MCF 10A (cell line): ENCODE data around the gene ABO. TPM values are rescaled to one million over a fixed set of nuclear protein-coding genes. Genes with fewer than 3 reads are reported as not detected.

ENCODE experiments used
- BruUV-seq: library from RNA; stranded (reverse); fragments of 400-500 nt; replicated peaks from 2 replicates; lab custom pipeline; 2021; lab: Mats Ljungman, UMichigan
- CTCF ChIA-PET: fragments of 300-600 bp; sonication (Branson Sonifier 250); formaldehyde crosslinking; extraction: SDS; loops from one replicate; lab custom pipeline; 2021; ENCODE audit warnings: antibody characterized with exemption, inconsistent platforms; lab: Yijun Ruan, JAX
- POLR2A ChIA-PET: fragments of 300-600, 350-650 bp; sonication (Branson Sonifier 250); formaldehyde crosslinking; extraction: SDS; loops from one replicate; lab custom pipeline; 2020; ENCODE audit warnings: antibody characterized with exemption, inconsistent platforms; lab: Yijun Ruan, JAX
- DNase-seq: peaks from one replicate; pipeline ENCODE4 v3.0.0-alpha.2; 2018; ENCODE audit not compliant: unreplicated experiment
- H3K27ac Mint-ChIP-seq: one replicate; pipeline ENCODE4 v1.8.0; 2022; ENCODE audit warnings: mild to moderate bottlenecking, low read depth, mixed read lengths; ENCODE audit not compliant: unreplicated experiment
- H3K27me3 Mint-ChIP-seq: one replicate; pipeline ENCODE4 v1.8.0; 2022; ENCODE audit warnings: mixed read lengths; ENCODE audit not compliant: insufficient read depth, unreplicated experiment
- H3K36me3 Mint-ChIP-seq: one replicate; pipeline ENCODE4 v1.8.0; 2022; ENCODE audit warnings: mild to moderate bottlenecking, moderate library complexity, mixed read lengths; ENCODE audit not compliant: insufficient read depth, unreplicated experiment
- H3K4me1 Mint-ChIP-seq: one replicate; pipeline ENCODE4 v1.8.0; 2022; ENCODE audit warnings: mixed read lengths; ENCODE audit not compliant: insufficient read depth, unreplicated experiment
- H3K4me3 Mint-ChIP-seq: one replicate; pipeline ENCODE4 v1.8.0; 2022; ENCODE audit warnings: mild to moderate bottlenecking, moderate library complexity, mixed read lengths; ENCODE audit not compliant: unreplicated experiment
- H3K9me3 Mint-ChIP-seq: one replicate; pipeline ENCODE4 v1.8.0; 2022; ENCODE audit warnings: mixed read lengths; ENCODE audit not compliant: unreplicated experiment
- intact Hi-C: fragments of 100-400 bp; cut with micrococcal nuclease; formaldehyde crosslinking; loops from 2 replicates; pipeline ENCODE4 v1.14.1; 2022
- total RNA-seq: library from RNA; stranded (reverse); gene quantifications from 2 replicates; pipeline ENCODE4 v1.2.3, GENCODE V29; 2022
- TF ChIP-seq, protein P1 (sequence below): fragments of 200-600 bp; IDR thresholded peaks from one replicate; pipeline ENCODE4 v1.8.0; 2022; ENCODE audit warnings: antibody characterized with exemption, mild to moderate bottlenecking; ENCODE audit not compliant: unreplicated experiment

The ABO gene
- total RNA-seq, 1 experiment from 2014 or later: not detected

DNA sequence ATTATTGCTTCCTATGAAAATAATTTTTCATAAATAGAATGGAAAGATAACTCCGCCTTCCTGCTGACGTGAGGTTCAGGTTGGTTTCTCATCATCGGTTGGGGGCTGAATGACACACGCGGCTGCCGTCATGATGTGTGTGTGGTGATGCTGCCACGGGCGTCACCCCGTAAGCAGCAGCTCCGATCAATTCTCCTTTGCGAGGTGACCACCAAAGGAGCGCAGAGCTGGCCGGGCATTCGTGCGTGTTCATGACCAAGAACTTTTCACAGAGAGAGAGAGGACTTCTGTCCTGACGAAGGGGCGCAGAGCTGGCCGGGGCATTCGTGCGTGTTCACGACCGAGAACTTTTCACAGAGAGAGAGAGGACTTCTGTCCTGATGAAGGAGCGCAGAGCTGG lies 30.7 kb upstream of the ABO start:
- Mint-ChIP-seq H3K36me3 (no peaks in the 10 kb centered on the region), H3K9me3 (peaks cover 11% of the 10 kb centered on the region), H3K4me1 (no peaks in the 10 kb centered on the region), H3K27me3 (peaks cover 51% of the 10 kb centered on the region), H3K4me3 (no peak overlapping the region), H3K27ac (no peak overlapping the region)
- TF ChIP-seq, protein P1, sequence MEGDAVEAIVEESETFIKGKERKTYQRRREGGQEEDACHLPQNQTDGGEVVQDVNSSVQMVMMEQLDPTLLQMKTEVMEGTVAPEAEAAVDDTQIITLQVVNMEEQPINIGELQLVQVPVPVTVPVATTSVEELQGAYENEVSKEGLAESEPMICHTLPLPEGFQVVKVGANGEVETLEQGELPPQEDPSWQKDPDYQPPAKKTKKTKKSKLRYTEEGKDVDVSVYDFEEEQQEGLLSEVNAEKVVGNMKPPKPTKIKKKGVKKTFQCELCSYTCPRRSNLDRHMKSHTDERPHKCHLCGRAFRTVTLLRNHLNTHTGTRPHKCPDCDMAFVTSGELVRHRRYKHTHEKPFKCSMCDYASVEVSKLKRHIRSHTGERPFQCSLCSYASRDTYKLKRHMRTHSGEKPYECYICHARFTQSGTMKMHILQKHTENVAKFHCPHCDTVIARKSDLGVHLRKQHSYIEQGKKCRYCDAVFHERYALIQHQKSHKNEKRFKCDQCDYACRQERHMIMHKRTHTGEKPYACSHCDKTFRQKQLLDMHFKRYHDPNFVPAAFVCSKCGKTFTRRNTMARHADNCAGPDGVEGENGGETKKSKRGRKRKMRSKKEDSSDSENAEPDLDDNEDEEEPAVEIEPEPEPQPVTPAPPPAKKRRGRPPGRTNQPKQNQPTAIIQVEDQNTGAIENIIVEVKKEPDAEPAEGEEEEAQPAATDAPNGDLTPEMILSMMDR: no peak
- ChIA-PET POLR2A (interaction anchor here (0.6 kb wide), 2 partner anchors 162 to 281 kb away, joined by 3 read pairs; no protein-coding TSS in a partner anchor), CTCF (interaction anchor here (0.7 kb wide), 1 partner anchor 120 kb away, joined by 4 read pairs; no protein-coding TSS in a partner anchor)
- BruUV-seq: no TSS peak
- intact Hi-C loops: no loop called here
- DNase-seq: no peak

DNA sequence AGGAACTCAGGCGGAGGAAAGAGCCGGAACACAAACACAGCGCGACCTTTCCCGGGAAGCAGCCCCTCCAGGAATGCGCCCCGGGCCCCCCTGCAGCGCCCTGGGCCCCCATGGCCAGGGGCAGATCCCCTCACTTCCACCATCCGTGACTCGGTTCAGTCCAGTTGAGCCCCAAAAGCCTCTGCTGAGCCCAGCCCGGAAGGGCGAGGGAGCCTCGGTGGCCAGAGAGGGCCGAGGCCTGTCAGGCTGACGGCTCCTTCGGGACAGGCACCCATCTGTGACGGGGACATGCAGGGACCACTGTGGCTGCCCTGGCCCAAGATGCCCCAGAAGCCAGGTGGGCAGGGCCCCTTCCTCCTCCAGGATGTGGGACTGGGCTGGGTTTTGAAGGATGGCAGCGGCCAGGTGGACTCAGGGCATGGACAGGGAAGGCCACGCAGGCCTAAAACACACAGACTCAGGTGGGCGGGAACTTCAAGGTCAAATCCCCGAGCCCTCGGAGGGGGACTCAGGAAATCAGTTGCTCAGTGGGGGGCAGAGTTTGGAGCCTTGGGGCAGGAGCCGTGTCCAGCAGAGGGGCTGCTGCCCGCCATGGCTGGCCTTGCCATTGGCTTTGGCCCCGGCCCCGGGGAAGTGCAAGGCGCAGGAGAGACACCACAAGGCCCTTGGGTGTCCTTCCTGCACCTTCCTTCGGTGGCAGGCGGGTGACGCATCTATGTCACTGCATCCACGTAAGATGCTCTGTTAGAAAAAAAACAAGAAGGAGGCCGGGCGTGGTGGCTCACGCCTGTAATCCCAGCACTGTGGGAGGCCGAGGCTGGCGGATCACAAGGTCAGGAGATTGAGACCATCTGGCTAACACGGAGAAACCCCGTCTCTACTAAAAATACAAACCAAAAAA lies 29.7 kb upstream of the ABO start:
- intact Hi-C loops: no loop called here
- ChIA-PET CTCF (interaction anchor here (0.5 kb wide), 1 partner anchor 155 kb away, joined by 3 read pairs; no protein-coding TSS in a partner anchor), POLR2A (no interaction called here)
- TF ChIP-seq, protein P1: no peak
- H3K36me3 Mint-ChIP-seq: no peaks in the 10 kb centered on the region
- BruUV-seq: no TSS peak
- no peak overlapping the region for H3K4me3 Mint-ChIP-seq
- H3K27ac Mint-ChIP-seq: no peak overlapping the region
- peaks cover 50% of the 10 kb centered on the region for H3K27me3 Mint-ChIP-seq
- peaks cover 9% of the 10 kb centered on the region for H3K9me3 Mint-ChIP-seq
- no peaks in the 10 kb centered on the region for H3K4me1 Mint-ChIP-seq
- DNase-seq: no peak

- POLR2A ChIA-PET: no interaction called here
- intact Hi-C loops: no loop called here
Observed at GRCh38 chr9:133304158-133304470, 29.1 kb upstream of the ABO start.

More at GRCh38 chr9:133304158-133304470, 29.1 kb upstream of the ABO start:
- H3K27ac Mint-ChIP-seq: no peak overlapping the region
- no TSS peak for BruUV-seq
- H3K4me1 Mint-ChIP-seq: no peaks in the 10 kb centered on the region
- H3K27me3 Mint-ChIP-seq: peaks cover 50% of the 10 kb centered on the region
- TF ChIP-seq, protein P1: no peak
- no peaks in the 10 kb centered on the region for H3K36me3 Mint-ChIP-seq
- DNase-seq: no peak
- H3K9me3 Mint-ChIP-seq: peaks cover 3% of the 10 kb centered on the region
- H3K4me3 Mint-ChIP-seq: no peak overlapping the region
- CTCF ChIA-PET: interaction anchor here (0.5 kb wide), 1 partner anchor 154 kb away, joined by 3 read pairs; no protein-coding TSS in a partner anchor
